ENCODE measurements around the gene TSR3. TPM values are rescaled to one million over a fixed set of nuclear protein-coding genes. Genes with fewer than 3 reads are reported as not detected.

The TSR3 gene
- total RNA-seq, 1 experiment from 2014 or later, result 58.8 TPM

GRCh38 chr16:1308977-1309885, 42.4 kb downstream of the TSR3 start, which contains the start of gene UBE2I:
TSS of gene UBE2I (plus strand) at chr16:1309636. CDS start at chr16:1314031, 4,395 bp downstream.
- Histone ChIP-seq H4K5ac (ENCODE audit: insufficient read length, low read depth, low read length) (peak within 1 kb of the TSS; percentile 89), H3K18ac (ENCODE audit: insufficient read length, low read depth, low read length) (peak within 1 kb of the TSS; percentile 100), H2BK12ac (ENCODE audit: insufficient read length, low read depth, low read length) (peak within 1 kb of the TSS; percentile 99), H3K79me2 (ENCODE audit: insufficient read depth, low read length) (peaks cover 42% of the 10 kb centered on the region), H3K23me2 (ENCODE audit: insufficient read length, low read depth, low read length, poor library complexity, severe bottlenecking) (peaks cover 13% of the 10 kb centered on the region), H4K20me1 (ENCODE audit: control insufficient read depth, insufficient read depth, insufficient read length) (peaks cover 5% of the 10 kb centered on the region), H4K91ac (ENCODE audit: insufficient read length, low read depth, low read length) (no peak within 1 kb of the TSS), H3K23ac (ENCODE audit: insufficient read length, low read depth, low read length) (no peak within 1 kb of the TSS), H3K79me1 (ENCODE audit: insufficient read depth, low read depth, low read length, poor library complexity, severe bottlenecking) (peaks cover 5% of the 10 kb centered on the region), H3K56ac (ENCODE audit: insufficient read length, low read depth, low read length) (no peak within 1 kb of the TSS), H3K4ac (ENCODE audit: low read depth, low read length) (no peak within 1 kb of the TSS; the same call in 1 of the 2 replicates), H2BK20ac (ENCODE audit: low read depth, low read length, poor library complexity, severe bottlenecking) (peak within 1 kb of the TSS; percentile 99), H4K8ac (replicated peaks; ENCODE audit: insufficient read length, low read depth, low read length) (no peak within 1 kb of the TSS), H3K9me3 (ENCODE audit: control insufficient read depth, low read depth, low read length) (no peaks in the 10 kb centered on the region), H2BK15ac (ENCODE audit: low read depth, low read length) (no peak within 1 kb of the TSS), H3K9ac (ENCODE audit: extremely low read depth, insufficient read length, low read length) (peak within 1 kb of the TSS; percentile 100), H2BK120ac (ENCODE audit: low read depth, low read length, poor library complexity, severe bottlenecking) (peak within 1 kb of the TSS; percentile 99), H3K4me2 (ENCODE audit: insufficient read depth, insufficient read length, low read length) (peak within 1 kb of the TSS; percentile 98), H2BK5ac (ENCODE audit: insufficient read length, low read length) (peak within 1 kb of the TSS; percentile 96), H3K27me3 (ENCODE audit: insufficient read depth, low read length) (no peaks in the 10 kb centered on the region), H3K4me1 (ENCODE audit: insufficient read depth, low read length) (no peaks in the 10 kb centered on the region; the same call in 1 of the 2 replicates), H2AFZ (ENCODE audit: low read length) (no peak within 1 kb of the TSS), H3K14ac (ENCODE audit: insufficient read depth, low read length) (peak within 1 kb of the TSS; percentile 100), H2AK5ac (ENCODE audit: insufficient read length, low read length) (no peak within 1 kb of the TSS), H3K27ac (ENCODE audit: insufficient read length, low read depth, low read length) (peak within 1 kb of the TSS; percentile 21), H3T11ph (ENCODE audit: low read length) (peak within 1 kb of the TSS; percentile 97)
- H3K27me3 Mint-ChIP-seq (ENCODE audit: low read depth), result no peaks in the 10 kb centered on the region
- H3K4me3 Mint-ChIP-seq, result peak within 1 kb of the TSS; percentile 95 to 99
- H3K36me3 Mint-ChIP-seq (ENCODE audit: insufficient read depth in 1 of 3, low read depth in 3 of 3), result peaks cover 15 to 26% (median 20%) of the 10 kb centered on the region in 3 experiments
- no CpG with 5 or more reads among the region's 117 CpGs for WGBS (ENCODE audit: extremely low coverage, insufficient read length, low lambda C conversion rate)
- peaks cover 13 to 27% of the 10 kb centered on the region in 2 experiments for H3K4me1 Mint-ChIP-seq
- no peak for TF ChIP-seq CTCF (conservative IDR thresholded peaks at IDR 0.05)
- DNase-seq, result peak; percentile 97
- peaks cover 4 to 6% of the 10 kb centered on the region in 2 experiments for H3K9me3 Mint-ChIP-seq
- H3K27ac Mint-ChIP-seq, result peak within 1 kb of the TSS; percentile 98 to 100 (median 100)
